ENCODE measurements around the gene TMOD1.

TMOD1 gene

GRCh38 chr9:97563458-97564135 is 62.1 kb downstream of the TMOD1 start:
- H3K9me3 ChIP-seq (ENCODE audit: control insufficient read depth in 2 of 2, low read length in 2 of 2) = no peaks in the 10 kb centered on the region
- no peak overlapping the region for H3K9ac ChIP-seq (ENCODE audit: low read depth in 1 of 2, low read length in 2 of 2)
- peaks cover 3 to 11% of the 10 kb centered on the region in 2 donors for H3K4me1 ChIP-seq (ENCODE audit: control insufficient read depth in 2 of 2, insufficient read depth in 2 of 2, low read length in 2 of 2)
- peaks cover 0 to 3% of the 10 kb centered on the region in 2 donors for H3K27me3 ChIP-seq (ENCODE audit: control insufficient read depth in 2 of 2, insufficient read depth in 2 of 2, low read length in 2 of 2)
- H3K4me3 ChIP-seq (ENCODE audit: low read length in 2 of 2) = no peak overlapping the region
- no peaks in the 10 kb centered on the region for H3K36me3 ChIP-seq (ENCODE audit: control insufficient read depth in 2 of 2, insufficient read depth in 2 of 2, low read length in 2 of 2)
- no peak overlapping the region for H3K27ac ChIP-seq (ENCODE audit: low read depth in 2 of 2, low read length in 2 of 2)

DNA sequence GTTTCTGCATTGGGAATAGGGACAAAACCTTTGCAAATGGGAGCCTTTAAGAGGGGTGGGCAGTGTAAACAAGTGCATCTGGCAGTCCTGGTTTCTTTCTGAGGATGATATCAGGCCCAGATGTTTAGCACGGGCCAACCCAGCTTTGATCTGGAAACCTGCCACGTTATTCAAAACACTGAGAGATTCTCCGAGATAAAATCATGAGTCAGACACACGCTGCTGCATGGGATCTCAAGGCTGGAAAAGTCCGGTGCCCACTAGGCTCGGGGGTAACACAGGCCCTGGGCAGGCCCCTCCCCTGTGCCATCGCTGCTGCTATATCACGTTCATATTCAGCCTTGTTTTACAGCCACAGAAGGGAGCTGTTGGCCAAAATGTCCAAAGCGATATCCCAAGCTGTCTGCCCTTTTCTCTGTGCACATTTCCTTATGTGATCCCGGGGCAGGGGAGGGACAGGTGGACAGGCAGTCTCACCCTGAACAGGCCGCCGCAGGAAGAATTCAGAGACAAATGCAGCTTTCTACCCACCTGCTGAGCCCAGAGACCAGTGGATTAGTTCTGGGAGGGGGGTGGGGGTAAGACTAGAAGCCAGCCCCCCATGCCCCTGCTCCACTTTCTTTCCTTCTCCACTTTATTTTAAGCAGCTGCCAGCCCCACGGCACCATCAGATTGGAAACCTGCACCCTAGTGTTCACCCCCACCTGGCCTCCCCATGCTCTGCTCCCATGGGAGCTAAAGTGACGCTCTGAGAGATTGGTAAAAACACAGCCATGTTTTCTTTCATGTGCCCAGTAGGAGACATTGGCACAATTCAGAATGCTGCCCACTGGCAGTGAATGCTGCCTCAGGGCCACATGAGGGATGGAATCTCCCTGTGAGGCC is 63.1 kb downstream of the TMOD1 start:
- no peaks in the 10 kb centered on the region for H3K9me3 ChIP-seq (ENCODE audit: control insufficient read depth in 2 of 2, low read length in 2 of 2)
- no peaks in the 10 kb centered on the region for H3K27me3 ChIP-seq (ENCODE audit: control insufficient read depth in 2 of 2, insufficient read depth in 2 of 2, low read length in 2 of 2)
- no peaks in the 10 kb centered on the region for H3K36me3 ChIP-seq (ENCODE audit: control insufficient read depth in 2 of 2, insufficient read depth in 2 of 2, low read length in 2 of 2)
- no peak overlapping the region for H3K9ac ChIP-seq (ENCODE audit: low read depth in 1 of 2, low read length in 2 of 2)
- H3K27ac ChIP-seq (ENCODE audit: low read depth in 2 of 2, low read length in 2 of 2) = peak overlapping the region in 1 of 2 donors; percentile 14
- H3K4me1 ChIP-seq (ENCODE audit: control insufficient read depth in 2 of 2, insufficient read depth in 2 of 2, low read length in 2 of 2) = peaks cover 0 to 11% of the 10 kb centered on the region in 2 donors
- no peak overlapping the region for H3K4me3 ChIP-seq (ENCODE audit: low read length in 2 of 2)

- Histone ChIP-seq H3K4me1 (ENCODE audit: control insufficient read depth in 2 of 2, insufficient read depth in 2 of 2, low read length in 2 of 2) (peaks cover 0 to 11% of the 10 kb centered on the region in 2 donors), H3K4me3 (ENCODE audit: low read length in 2 of 2) (no peak overlapping the region), H3K27me3 (ENCODE audit: control insufficient read depth in 2 of 2, insufficient read depth in 2 of 2, low read length in 2 of 2) (no peaks in the 10 kb centered on the region), H3K9ac (ENCODE audit: low read depth in 1 of 2, low read length in 2 of 2) (no peak overlapping the region), H3K9me3 (ENCODE audit: control insufficient read depth in 2 of 2, low read length in 2 of 2) (no peaks in the 10 kb centered on the region), H3K27ac (ENCODE audit: low read depth in 2 of 2, low read length in 2 of 2) (no peak overlapping the region), H3K36me3 (ENCODE audit: control insufficient read depth in 2 of 2, insufficient read depth in 2 of 2, low read length in 2 of 2) (no peaks in the 10 kb centered on the region)
Measured at GRCh38 chr9:97565262-97565661, 63.8 kb downstream of the TMOD1 start.

DNA sequence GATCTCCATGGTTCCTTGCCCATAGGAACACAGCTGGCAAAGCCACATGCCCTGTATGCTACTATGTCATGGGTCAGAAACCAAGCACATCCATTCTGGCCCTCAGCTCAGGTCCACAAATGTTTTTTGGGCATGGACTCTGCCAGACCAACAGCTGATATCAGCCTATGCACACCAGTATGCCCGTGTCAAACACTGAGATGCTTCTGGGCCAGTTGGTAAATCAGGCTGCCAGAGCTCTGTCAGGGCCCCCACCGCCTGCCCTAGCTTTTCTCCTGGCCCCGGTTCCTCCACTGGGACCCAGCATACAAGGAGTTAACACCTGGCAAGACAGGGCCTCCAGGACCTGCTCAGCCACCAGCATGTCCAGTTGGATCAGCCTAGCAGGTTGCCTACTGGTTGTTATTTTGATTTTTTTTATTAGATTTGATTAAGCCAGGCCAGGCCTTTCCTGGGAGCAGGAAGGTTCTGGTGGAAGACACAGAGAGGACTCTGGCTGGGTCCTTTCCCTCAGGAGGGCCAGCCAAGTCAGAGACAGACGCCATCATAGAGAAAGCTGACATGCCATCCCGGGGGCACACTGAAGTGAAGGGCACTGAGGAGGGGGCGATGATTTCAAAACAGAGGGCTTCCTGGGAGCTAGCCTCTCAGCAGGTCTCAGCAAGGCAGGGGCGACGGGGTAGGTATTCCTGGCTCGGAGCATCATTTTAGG is 65.9 kb downstream of the TMOD1 start:
- H3K9me3 ChIP-seq (ENCODE audit: control insufficient read depth in 2 of 2, low read length in 2 of 2) = no peaks in the 10 kb centered on the region
- no peak overlapping the region for H3K9ac ChIP-seq (ENCODE audit: low read depth in 1 of 2, low read length in 2 of 2)
- no peak overlapping the region for H3K4me3 ChIP-seq (ENCODE audit: low read length in 2 of 2)
- H3K4me1 ChIP-seq (ENCODE audit: control insufficient read depth in 2 of 2, insufficient read depth in 2 of 2, low read length in 2 of 2) = peaks cover 0 to 11% of the 10 kb centered on the region in 2 donors
- no peaks in the 10 kb centered on the region for H3K36me3 ChIP-seq (ENCODE audit: control insufficient read depth in 2 of 2, insufficient read depth in 2 of 2, low read length in 2 of 2)
- no peak overlapping the region for H3K27ac ChIP-seq (ENCODE audit: low read depth in 2 of 2, low read length in 2 of 2)
- H3K27me3 ChIP-seq (ENCODE audit: control insufficient read depth in 2 of 2, insufficient read depth in 2 of 2, low read length in 2 of 2) = no peaks in the 10 kb centered on the region

DNA sequence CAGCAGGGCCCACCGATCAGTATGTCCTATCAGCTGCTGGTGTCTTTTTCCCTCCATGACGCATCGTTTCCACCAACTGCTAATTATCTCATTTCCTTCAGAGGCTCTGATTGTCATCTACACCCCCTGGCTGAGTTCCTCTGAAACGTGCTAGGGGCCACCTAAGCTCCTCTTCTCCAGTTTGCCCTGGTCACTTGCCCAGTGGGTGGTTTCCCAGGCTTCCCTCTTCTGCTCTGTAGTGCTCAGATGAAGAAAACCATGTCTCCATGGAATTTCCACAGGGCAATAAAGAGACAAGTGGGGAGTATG is 66.4 kb downstream of the TMOD1 start:
- H3K36me3 ChIP-seq (ENCODE audit: control insufficient read depth in 2 of 2, insufficient read depth in 2 of 2, low read length in 2 of 2) = no peaks in the 10 kb centered on the region
- H3K9ac ChIP-seq (ENCODE audit: low read depth in 1 of 2, low read length in 2 of 2) = no peak overlapping the region
- no peak overlapping the region for H3K4me3 ChIP-seq (ENCODE audit: low read length in 2 of 2)
- no peaks in the 10 kb centered on the region for H3K27me3 ChIP-seq (ENCODE audit: control insufficient read depth in 2 of 2, insufficient read depth in 2 of 2, low read length in 2 of 2)
- H3K27ac ChIP-seq (ENCODE audit: low read depth in 2 of 2, low read length in 2 of 2) = no peak overlapping the region
- H3K4me1 ChIP-seq (ENCODE audit: control insufficient read depth in 2 of 2, insufficient read depth in 2 of 2, low read length in 2 of 2) = peaks cover 0 to 11% of the 10 kb centered on the region in 2 donors
- no peaks in the 10 kb centered on the region for H3K9me3 ChIP-seq (ENCODE audit: control insufficient read depth in 2 of 2, low read length in 2 of 2)

DNA sequence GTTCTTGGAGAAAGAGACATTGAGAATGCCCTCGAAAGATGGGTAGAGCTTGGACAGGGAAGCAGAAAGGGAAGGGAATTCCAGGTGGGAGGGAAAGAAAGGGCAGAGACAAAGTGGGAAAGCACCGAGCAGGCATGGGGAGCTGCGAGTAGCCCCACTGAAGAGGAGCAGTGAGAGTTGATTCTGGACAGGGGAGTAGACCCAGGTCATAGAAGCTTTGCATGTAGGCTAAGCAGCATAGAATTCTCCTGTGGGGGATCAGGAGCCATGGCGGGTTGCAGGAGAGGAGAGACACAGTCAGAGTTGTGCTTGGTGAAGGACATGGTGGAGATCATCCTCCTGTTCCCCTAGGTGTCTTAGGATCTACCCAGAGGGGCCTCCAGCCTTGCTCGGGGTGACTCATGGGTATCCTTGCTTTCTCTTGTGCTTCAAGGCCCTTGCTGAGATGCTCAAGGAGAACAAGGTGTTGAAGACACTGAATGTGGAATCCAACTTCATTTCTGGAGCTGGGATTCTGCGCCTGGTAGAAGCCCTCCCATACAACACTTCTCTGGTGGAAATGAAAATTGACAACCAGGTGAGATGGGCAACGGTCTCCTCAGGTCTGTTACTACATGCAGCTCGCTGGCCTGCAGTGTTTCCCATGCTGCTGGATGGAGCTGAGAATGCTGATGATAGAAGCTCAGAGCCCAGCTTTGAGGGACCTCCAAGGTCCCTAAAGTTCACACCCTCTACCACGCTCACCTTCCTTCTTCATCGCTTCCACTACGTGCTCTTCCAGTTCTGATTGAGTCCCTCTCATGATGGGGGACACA is 67.2 kb downstream of the TMOD1 start:
- no peaks in the 10 kb centered on the region for H3K27me3 ChIP-seq (ENCODE audit: control insufficient read depth in 2 of 2, insufficient read depth in 2 of 2, low read length in 2 of 2)
- H3K4me1 ChIP-seq (ENCODE audit: control insufficient read depth in 2 of 2, insufficient read depth in 2 of 2, low read length in 2 of 2) = peaks cover 0 to 11% of the 10 kb centered on the region in 2 donors
- no peaks in the 10 kb centered on the region for H3K9me3 ChIP-seq (ENCODE audit: control insufficient read depth in 2 of 2, low read length in 2 of 2)
- H3K27ac ChIP-seq (ENCODE audit: low read depth in 2 of 2, low read length in 2 of 2) = no peak overlapping the region
- H3K36me3 ChIP-seq (ENCODE audit: control insufficient read depth in 2 of 2, insufficient read depth in 2 of 2, low read length in 2 of 2) = no peaks in the 10 kb centered on the region
- H3K4me3 ChIP-seq (ENCODE audit: low read length in 2 of 2) = no peak overlapping the region
- H3K9ac ChIP-seq (ENCODE audit: low read depth in 1 of 2, low read length in 2 of 2) = no peak overlapping the region

DNA sequence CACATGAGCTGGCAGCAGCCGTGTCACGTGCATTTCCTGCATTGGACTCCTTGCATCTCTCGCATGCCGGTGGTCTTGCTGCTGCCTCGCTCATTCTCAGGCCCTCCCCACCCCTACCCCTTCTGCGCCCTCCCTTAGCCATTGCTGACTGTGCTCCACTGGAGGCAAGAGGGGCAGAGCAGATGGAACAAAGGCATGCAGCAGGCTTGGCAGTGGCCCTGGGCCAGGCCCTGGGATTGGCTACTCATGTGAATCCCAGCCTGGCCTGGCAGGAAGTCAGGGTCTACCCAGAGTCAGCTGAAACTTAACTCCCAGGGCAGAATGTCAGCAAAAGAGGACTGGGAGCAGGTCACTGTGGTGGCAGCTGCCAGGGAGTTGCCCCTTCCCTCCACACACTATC is 69.4 kb downstream of the TMOD1 start:
- no peaks in the 10 kb centered on the region for H3K4me1 ChIP-seq (ENCODE audit: control insufficient read depth in 2 of 2, insufficient read depth in 2 of 2, low read length in 2 of 2)
- no peaks in the 10 kb centered on the region for H3K9me3 ChIP-seq (ENCODE audit: control insufficient read depth in 2 of 2, low read length in 2 of 2)
- H3K27ac ChIP-seq (ENCODE audit: low read depth in 2 of 2, low read length in 2 of 2) = no peak overlapping the region
- H3K27me3 ChIP-seq (ENCODE audit: control insufficient read depth in 2 of 2, insufficient read depth in 2 of 2, low read length in 2 of 2) = no peaks in the 10 kb centered on the region
- H3K4me3 ChIP-seq (ENCODE audit: low read length in 2 of 2) = no peak overlapping the region
- H3K36me3 ChIP-seq (ENCODE audit: control insufficient read depth in 2 of 2, insufficient read depth in 2 of 2, low read length in 2 of 2) = no peaks in the 10 kb centered on the region
- no peak overlapping the region for H3K9ac ChIP-seq (ENCODE audit: low read depth in 1 of 2, low read length in 2 of 2)

- Histone ChIP-seq H3K27me3 (ENCODE audit: control insufficient read depth in 2 of 2, insufficient read depth in 2 of 2, low read length in 2 of 2) (no peaks in the 10 kb centered on the region), H3K9ac (ENCODE audit: low read depth in 1 of 2, low read length in 2 of 2) (no peak overlapping the region), H3K27ac (ENCODE audit: low read depth in 2 of 2, low read length in 2 of 2) (no peak overlapping the region)
Measured at GRCh38 chr9:97571664-97572063, 70.2 kb downstream of the TMOD1 start.

DNA sequence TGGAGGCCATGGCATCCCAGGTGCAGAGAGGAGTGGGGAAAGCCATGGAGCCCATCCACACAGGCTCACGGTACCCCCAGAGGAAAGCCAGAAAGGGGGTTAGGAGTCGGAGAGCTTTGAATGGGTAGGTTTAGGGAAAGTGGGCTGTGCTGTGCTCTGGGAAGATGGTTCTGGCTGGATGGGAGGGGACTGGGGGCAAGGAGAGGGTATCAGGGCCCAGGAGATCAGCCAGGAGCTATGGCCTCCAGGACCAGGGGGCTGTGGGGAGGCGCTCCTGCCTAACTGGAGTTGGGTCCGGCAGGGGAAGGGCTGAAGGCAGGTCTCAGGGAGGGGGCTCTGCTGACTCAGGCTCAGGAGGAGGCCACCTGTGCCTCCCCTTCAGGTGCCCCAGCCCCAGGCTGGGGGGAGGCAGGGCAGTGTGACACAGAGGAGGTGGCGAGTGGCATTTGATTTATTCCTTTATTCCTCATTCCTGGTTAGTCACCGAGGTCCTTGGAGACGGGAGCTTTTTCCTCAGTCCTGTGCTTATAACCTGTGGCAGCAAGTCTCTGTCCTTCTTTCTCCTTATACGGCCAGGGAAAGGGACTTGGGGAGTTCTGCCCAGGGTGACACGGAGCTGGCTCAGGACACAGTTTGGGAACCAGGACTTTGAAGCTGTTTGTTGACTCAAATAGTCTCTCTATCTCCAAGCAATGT is 70.9 kb downstream of the TMOD1 start:
- Histone ChIP-seq H3K9ac (ENCODE audit: low read depth in 1 of 2, low read length in 2 of 2) (no peak overlapping the region), H3K36me3 (ENCODE audit: control insufficient read depth in 2 of 2, insufficient read depth in 2 of 2, low read length in 2 of 2) (no peaks in the 10 kb centered on the region), H3K4me1 (ENCODE audit: control insufficient read depth in 2 of 2, insufficient read depth in 2 of 2, low read length in 2 of 2) (no peaks in the 10 kb centered on the region), H3K27ac (ENCODE audit: low read depth in 2 of 2, low read length in 2 of 2) (no peak overlapping the region), H3K4me3 (ENCODE audit: low read length in 2 of 2) (no peak overlapping the region), H3K9me3 (ENCODE audit: control insufficient read depth in 2 of 2, low read length in 2 of 2) (no peaks in the 10 kb centered on the region), H3K27me3 (ENCODE audit: control insufficient read depth in 2 of 2, insufficient read depth in 2 of 2, low read length in 2 of 2) (no peaks in the 10 kb centered on the region)

More at GRCh38 chr9:97571664-97572063, 70.2 kb downstream of the TMOD1 start:
- Histone ChIP-seq H3K4me3 (ENCODE audit: low read length in 2 of 2) (no peak overlapping the region), H3K9me3 (ENCODE audit: control insufficient read depth in 2 of 2, low read length in 2 of 2) (no peaks in the 10 kb centered on the region), H3K36me3 (ENCODE audit: control insufficient read depth in 2 of 2, insufficient read depth in 2 of 2, low read length in 2 of 2) (no peaks in the 10 kb centered on the region), H3K4me1 (ENCODE audit: control insufficient read depth in 2 of 2, insufficient read depth in 2 of 2, low read length in 2 of 2) (no peaks in the 10 kb centered on the region)

Measured in mucosa of rectum (tissue), 2 donors.